ENCODE results near the gene EPHB1. TPM values are rescaled to one million over a fixed set of nuclear protein-coding genes. Genes with fewer than 3 reads are reported as not detected.

EPHB1 gene
- total RNA-seq, 1 donor: 0.36 TPM

DNA sequence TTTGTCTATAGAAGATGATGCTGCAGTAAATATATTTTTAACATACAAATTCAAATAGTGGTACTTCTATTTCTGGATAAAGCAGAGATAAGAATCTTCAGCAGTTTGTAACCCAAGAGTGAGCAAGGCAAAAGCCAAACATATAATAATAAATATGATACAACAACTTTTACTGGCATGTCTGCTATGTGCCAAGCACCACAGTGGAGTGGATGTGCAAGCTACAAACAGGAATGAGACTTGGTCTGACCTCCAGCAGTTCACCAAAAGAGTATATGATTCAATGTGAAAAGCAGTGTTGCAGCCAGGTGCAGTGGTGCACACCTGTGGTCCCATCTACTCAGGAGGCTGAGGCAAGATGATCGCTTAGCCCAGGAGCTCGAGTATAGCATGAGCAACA lies 395.6 kb downstream of the EPHB1 start:
- DNase-seq (ENCODE audit: insufficient read length, low spot score, missing footprints): no peak
- Histone ChIP-seq H3K79me2 (ENCODE audit: insufficient read depth, low read length) (no peaks in the 10 kb centered on the region), H3K27ac (ENCODE audit: low read depth, low read length) (no peak overlapping the region), H3K9me3 (ENCODE audit: low read depth, low read length) (no peaks in the 10 kb centered on the region), H3K4me1 (ENCODE audit: insufficient read depth, low read length) (no peaks in the 10 kb centered on the region), H3K36me3 (ENCODE audit: insufficient read depth, low read length) (no peaks in the 10 kb centered on the region), H2AFZ (ENCODE audit: low read length) (no peak overlapping the region), H4K20me1 (ENCODE audit: insufficient read depth, low read length) (no peaks in the 10 kb centered on the region), H3K27me3 (ENCODE audit: insufficient read depth, low read length) (no peaks in the 10 kb centered on the region), H3K4me3 (ENCODE audit: insufficient read depth, low read length) (no peak overlapping the region), H3K4me2 (ENCODE audit: insufficient read depth, low read length) (no peak overlapping the region)
- TF ChIP-seq, protein P1, sequence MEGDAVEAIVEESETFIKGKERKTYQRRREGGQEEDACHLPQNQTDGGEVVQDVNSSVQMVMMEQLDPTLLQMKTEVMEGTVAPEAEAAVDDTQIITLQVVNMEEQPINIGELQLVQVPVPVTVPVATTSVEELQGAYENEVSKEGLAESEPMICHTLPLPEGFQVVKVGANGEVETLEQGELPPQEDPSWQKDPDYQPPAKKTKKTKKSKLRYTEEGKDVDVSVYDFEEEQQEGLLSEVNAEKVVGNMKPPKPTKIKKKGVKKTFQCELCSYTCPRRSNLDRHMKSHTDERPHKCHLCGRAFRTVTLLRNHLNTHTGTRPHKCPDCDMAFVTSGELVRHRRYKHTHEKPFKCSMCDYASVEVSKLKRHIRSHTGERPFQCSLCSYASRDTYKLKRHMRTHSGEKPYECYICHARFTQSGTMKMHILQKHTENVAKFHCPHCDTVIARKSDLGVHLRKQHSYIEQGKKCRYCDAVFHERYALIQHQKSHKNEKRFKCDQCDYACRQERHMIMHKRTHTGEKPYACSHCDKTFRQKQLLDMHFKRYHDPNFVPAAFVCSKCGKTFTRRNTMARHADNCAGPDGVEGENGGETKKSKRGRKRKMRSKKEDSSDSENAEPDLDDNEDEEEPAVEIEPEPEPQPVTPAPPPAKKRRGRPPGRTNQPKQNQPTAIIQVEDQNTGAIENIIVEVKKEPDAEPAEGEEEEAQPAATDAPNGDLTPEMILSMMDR (IDR thresholded peaks at IDR 0.05; ENCODE audit: extremely low read depth, low read depth, low read length): no peak

DNA sequence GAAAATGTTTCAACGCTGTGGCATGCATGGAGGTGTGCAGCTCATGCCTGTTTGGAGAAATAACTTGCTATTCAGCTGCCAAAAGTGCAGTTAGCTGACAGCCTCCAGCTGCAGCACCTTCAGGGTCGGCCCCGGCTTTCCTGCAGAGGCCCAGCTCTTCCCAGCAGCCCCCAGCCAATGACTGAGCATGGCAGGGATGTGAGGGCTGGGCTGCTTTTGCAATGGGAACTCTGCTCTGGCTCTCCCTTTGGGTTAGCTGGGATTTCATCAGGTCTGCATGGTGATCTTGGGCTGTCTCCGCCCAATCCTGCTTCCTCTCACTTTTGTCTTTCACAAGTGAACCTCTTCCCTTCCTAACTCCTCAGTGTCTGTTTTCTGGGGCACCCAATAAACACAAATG lies 396.6 kb downstream of the EPHB1 start:
- no peak overlapping the region for H3K4me2 ChIP-seq (ENCODE audit: insufficient read depth, low read length)
- H3K27me3 ChIP-seq (ENCODE audit: insufficient read depth, low read length): no peaks in the 10 kb centered on the region
- H3K36me3 ChIP-seq (ENCODE audit: insufficient read depth, low read length): no peaks in the 10 kb centered on the region
- TF ChIP-seq, protein P1 (IDR thresholded peaks at IDR 0.05; ENCODE audit: extremely low read depth, low read depth, low read length): no peak
- no peaks in the 10 kb centered on the region for H3K9me3 ChIP-seq (ENCODE audit: low read depth, low read length)
- H2AFZ ChIP-seq (ENCODE audit: low read length): no peak overlapping the region
- H4K20me1 ChIP-seq (ENCODE audit: insufficient read depth, low read length): no peaks in the 10 kb centered on the region
- H3K4me3 ChIP-seq (ENCODE audit: insufficient read depth, low read length): no peak overlapping the region
- no peak overlapping the region for H3K27ac ChIP-seq (ENCODE audit: low read depth, low read length)
- no peak for DNase-seq (ENCODE audit: insufficient read length, low spot score, missing footprints)
- no peaks in the 10 kb centered on the region for H3K4me1 ChIP-seq (ENCODE audit: insufficient read depth, low read length)
- no peaks in the 10 kb centered on the region for H3K79me2 ChIP-seq (ENCODE audit: insufficient read depth, low read length)

DNA sequence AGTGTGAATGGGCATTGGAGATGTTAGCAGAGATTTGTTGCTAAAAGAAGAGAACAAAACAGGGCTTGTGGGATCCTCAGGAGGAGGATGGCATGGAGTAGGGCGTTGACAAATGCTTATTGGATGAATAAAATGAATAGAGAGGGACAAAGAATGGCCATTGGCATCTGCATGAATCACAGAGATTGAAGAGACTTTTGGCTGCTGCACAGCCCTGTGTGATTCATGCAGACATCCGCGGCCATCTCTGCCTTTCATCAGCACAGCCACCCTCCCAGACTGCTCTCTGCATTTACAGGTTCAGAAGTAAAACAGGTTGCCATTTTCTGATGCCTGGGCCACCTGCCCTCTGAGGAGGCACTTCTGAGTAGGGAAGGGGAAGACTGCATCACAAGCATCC lies 397.9 kb downstream of the EPHB1 start:
- H3K27ac ChIP-seq (ENCODE audit: low read depth, low read length): no peak overlapping the region
- H2AFZ ChIP-seq (ENCODE audit: low read length): no peak overlapping the region
- H4K20me1 ChIP-seq (ENCODE audit: insufficient read depth, low read length): no peaks in the 10 kb centered on the region
- H3K36me3 ChIP-seq (ENCODE audit: insufficient read depth, low read length): no peaks in the 10 kb centered on the region
- no peaks in the 10 kb centered on the region for H3K79me2 ChIP-seq (ENCODE audit: insufficient read depth, low read length)
- no peaks in the 10 kb centered on the region for H3K4me1 ChIP-seq (ENCODE audit: insufficient read depth, low read length)
- H3K9me3 ChIP-seq (ENCODE audit: low read depth, low read length): no peaks in the 10 kb centered on the region
- no peak overlapping the region for H3K4me2 ChIP-seq (ENCODE audit: insufficient read depth, low read length)
- no peak for DNase-seq (ENCODE audit: insufficient read length, low spot score, missing footprints)
- H3K4me3 ChIP-seq (ENCODE audit: insufficient read depth, low read length): no peak overlapping the region
- no peaks in the 10 kb centered on the region for H3K27me3 ChIP-seq (ENCODE audit: insufficient read depth, low read length)
- TF ChIP-seq, protein P1 (IDR thresholded peaks at IDR 0.05; ENCODE audit: extremely low read depth, low read depth, low read length): no peak

DNA sequence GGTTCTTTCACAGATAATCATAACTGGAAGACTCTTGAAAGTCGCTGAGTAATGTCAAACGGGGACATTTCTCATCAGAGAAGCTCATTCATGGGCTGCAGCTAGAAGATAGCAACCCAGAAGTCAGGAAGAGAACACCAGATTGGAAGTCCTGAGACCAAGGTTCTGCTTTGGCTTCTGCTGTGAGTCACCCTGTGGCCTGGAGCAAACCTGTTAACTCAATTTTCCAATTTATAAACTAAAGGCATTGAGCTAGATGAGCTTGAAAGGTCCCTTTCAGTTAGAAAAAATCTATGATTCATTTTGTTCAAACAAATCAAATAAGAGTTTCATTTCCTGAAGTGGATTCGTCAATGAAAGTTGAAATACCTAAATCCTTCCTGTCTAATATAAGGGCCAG lies 402.2 kb downstream of the EPHB1 start:
- Histone ChIP-seq H3K4me1 (ENCODE audit: insufficient read depth, low read length) (no peaks in the 10 kb centered on the region), H3K79me2 (ENCODE audit: insufficient read depth, low read length) (no peaks in the 10 kb centered on the region), H3K4me3 (ENCODE audit: insufficient read depth, low read length) (no peak overlapping the region), H3K36me3 (ENCODE audit: insufficient read depth, low read length) (no peaks in the 10 kb centered on the region), H3K27ac (ENCODE audit: low read depth, low read length) (no peak overlapping the region), H2AFZ (ENCODE audit: low read length) (no peak overlapping the region), H3K4me2 (ENCODE audit: insufficient read depth, low read length) (no peak overlapping the region), H3K27me3 (ENCODE audit: insufficient read depth, low read length) (no peaks in the 10 kb centered on the region), H4K20me1 (ENCODE audit: insufficient read depth, low read length) (no peaks in the 10 kb centered on the region), H3K9me3 (ENCODE audit: low read depth, low read length) (no peaks in the 10 kb centered on the region)
- TF ChIP-seq, protein P1 (IDR thresholded peaks at IDR 0.05; ENCODE audit: extremely low read depth, low read depth, low read length): no peak
- no peak for DNase-seq (ENCODE audit: insufficient read length, low spot score, missing footprints)

Data from osteoblast (primary cell).